ENCODE results near the gene SAMD4A.

SAMD4A gene

GRCh38 chr14:54695196-54695595, 128.3 kb downstream of the SAMD4A start:
- no peak overlapping the region for H3K27ac ChIP-seq
- no peak for DNase-seq (ENCODE audit: low read depth, low spot score)

- H3K27ac ChIP-seq = peak overlapping the region; percentile 83
- peak; percentile 45 for DNase-seq (ENCODE audit: low read depth, low spot score)
Observed at GRCh38 chr14:54697001-54697400, 130.1 kb downstream of the SAMD4A start.

- H3K27ac ChIP-seq = peak overlapping the region; percentile 83
- DNase-seq (ENCODE audit: low read depth, low spot score) = no peak
Observed at GRCh38 chr14:54697803-54698202, 130.9 kb downstream of the SAMD4A start.

GRCh38 chr14:54698501-54698900, 131.6 kb downstream of the SAMD4A start:
- peak overlapping the region; percentile 83 for H3K27ac ChIP-seq
- no peak for DNase-seq (ENCODE audit: low read depth, low spot score)

GRCh38 chr14:54698966-54699530, 132.1 kb downstream of the SAMD4A start:
- H3K27ac ChIP-seq = peak overlapping the region; percentile 83
- DNase-seq (ENCODE audit: low read depth, low spot score) = no peak

- DNase-seq (ENCODE audit: low read depth, low spot score) = no peak
- H3K27ac ChIP-seq = no peak overlapping the region
Observed at GRCh38 chr14:54699735-54700134, 132.8 kb downstream of the SAMD4A start.

GRCh38 chr14:54700717-54701116, 133.8 kb downstream of the SAMD4A start:
- no peak for DNase-seq (ENCODE audit: low read depth, low spot score)
- no peak overlapping the region for H3K27ac ChIP-seq

- no peak for DNase-seq (ENCODE audit: low read depth, low spot score)
- no peak overlapping the region for H3K27ac ChIP-seq
Observed at GRCh38 chr14:54702014-54702491, 135.1 kb downstream of the SAMD4A start.

GRCh38 chr14:54702492-54702891, 135.6 kb downstream of the SAMD4A start:
- DNase-seq (ENCODE audit: low read depth, low spot score) = no peak
- H3K27ac ChIP-seq = no peak overlapping the region

- DNase-seq (ENCODE audit: low read depth, low spot score) = no peak
- H3K27ac ChIP-seq = no peak overlapping the region
Observed at GRCh38 chr14:54703082-54703481, 136.2 kb downstream of the SAMD4A start.

GRCh38 chr14:54703724-54704123, 136.8 kb downstream of the SAMD4A start:
- no peak overlapping the region for H3K27ac ChIP-seq
- no peak for DNase-seq (ENCODE audit: low read depth, low spot score)

- no peak for DNase-seq (ENCODE audit: low read depth, low spot score)
- H3K27ac ChIP-seq = no peak overlapping the region
Observed at GRCh38 chr14:54704768-54705167, 137.8 kb downstream of the SAMD4A start.

GRCh38 chr14:54706769-54707168, 139.8 kb downstream of the SAMD4A start:
- DNase-seq (ENCODE audit: low read depth, low spot score) = no peak

GRCh38 chr14:54708161-54708560, 141.2 kb downstream of the SAMD4A start:
- DNase-seq (ENCODE audit: low read depth, low spot score) = no peak
- H3K27ac ChIP-seq = no peak overlapping the region

More at GRCh38 chr14:54706769-54707168, 139.8 kb downstream of the SAMD4A start:
- no peak overlapping the region for H3K27ac ChIP-seq

GRCh38 chr14:54708982-54709381, 142.1 kb downstream of the SAMD4A start:
- no peak overlapping the region for H3K27ac ChIP-seq
- DNase-seq (ENCODE audit: low read depth, low spot score) = no peak

GRCh38 chr14:54709444-54709843, 142.5 kb downstream of the SAMD4A start:
- no peak for DNase-seq (ENCODE audit: low read depth, low spot score)
- H3K27ac ChIP-seq = no peak overlapping the region

GRCh38 chr14:54709867-54710266, 142.9 kb downstream of the SAMD4A start:
- no peak overlapping the region for H3K27ac ChIP-seq
- DNase-seq (ENCODE audit: low read depth, low spot score) = no peak

GRCh38 chr14:54711312-54711711, 144.4 kb downstream of the SAMD4A start:
- no peak overlapping the region for H3K27ac ChIP-seq
- no peak for DNase-seq (ENCODE audit: low read depth, low spot score)

GRCh38 chr14:54711812-54712464, 145.0 kb downstream of the SAMD4A start:
- H3K27ac ChIP-seq = no peak overlapping the region
- no peak for DNase-seq (ENCODE audit: low read depth, low spot score)

- no peak overlapping the region for H3K27ac ChIP-seq
- DNase-seq (ENCODE audit: low read depth, low spot score) = no peak
Observed at GRCh38 chr14:54712465-54713200, 145.7 kb downstream of the SAMD4A start.

GRCh38 chr14:54713379-54713778, 146.5 kb downstream of the SAMD4A start:
- no peak for DNase-seq (ENCODE audit: low read depth, low spot score)
- no peak overlapping the region for H3K27ac ChIP-seq
